Fibroblast of gingiva (primary cell): Measurements from ENCODE around the gene PHF19.
A peak's percentile ranks its signal among the peaks of the same experiment; 100 is the strongest.

ENCODE experiments used
- DNase-seq: peaks from one replicate; pipeline ENCODE4 v3.0.0-alpha.2; 2011; ENCODE audit warnings: low read depth

The PHF19 gene

GRCh38 chr9:120891884-120892747 lies 15.1 kb upstream of the PHF19 start:
- no peak for DNase-seq

DNA sequence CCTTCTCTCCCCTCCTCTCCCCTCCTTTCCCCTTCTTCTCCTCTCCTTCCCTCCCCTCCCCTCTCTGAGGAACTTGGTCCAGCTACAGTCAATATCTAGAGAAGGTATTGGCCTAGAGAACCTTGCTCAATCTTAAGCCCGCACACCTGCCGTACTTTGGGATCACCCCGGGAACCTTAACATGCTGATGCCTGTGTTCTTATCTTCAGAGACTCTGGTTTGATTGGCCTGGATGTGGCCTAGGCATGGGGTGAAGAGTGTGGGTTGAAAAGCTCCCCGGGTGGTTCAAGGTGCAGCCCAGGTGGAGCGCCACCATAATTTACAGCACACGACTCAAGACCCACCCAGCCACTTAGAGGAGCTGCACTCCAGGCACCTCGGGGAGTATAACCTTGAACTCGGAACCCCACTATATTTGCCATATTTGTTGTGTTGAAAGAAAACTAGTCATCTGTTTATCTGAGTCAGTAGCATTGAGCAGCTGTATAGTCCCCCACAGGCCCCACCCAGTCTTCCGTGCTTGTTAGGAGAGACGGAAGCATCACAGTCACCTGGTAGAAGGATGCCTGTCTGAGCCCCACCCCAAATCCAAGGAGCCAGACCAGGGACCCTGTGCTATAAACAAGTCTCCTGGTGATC lies 14.4 kb upstream of the PHF19 start:
- DNase-seq: no peak

GRCh38 chr9:120890320-120891244 lies 13.6 kb upstream of the PHF19 start:
- DNase-seq: no peak

- DNase-seq: no peak
These were observed 12.8 kb upstream of the PHF19 start for GRCh38 chr9:120889606-120890271.

- DNase-seq: no peak
These were observed 11.6 kb upstream of the PHF19 start for GRCh38 chr9:120888626-120889025.

DNA sequence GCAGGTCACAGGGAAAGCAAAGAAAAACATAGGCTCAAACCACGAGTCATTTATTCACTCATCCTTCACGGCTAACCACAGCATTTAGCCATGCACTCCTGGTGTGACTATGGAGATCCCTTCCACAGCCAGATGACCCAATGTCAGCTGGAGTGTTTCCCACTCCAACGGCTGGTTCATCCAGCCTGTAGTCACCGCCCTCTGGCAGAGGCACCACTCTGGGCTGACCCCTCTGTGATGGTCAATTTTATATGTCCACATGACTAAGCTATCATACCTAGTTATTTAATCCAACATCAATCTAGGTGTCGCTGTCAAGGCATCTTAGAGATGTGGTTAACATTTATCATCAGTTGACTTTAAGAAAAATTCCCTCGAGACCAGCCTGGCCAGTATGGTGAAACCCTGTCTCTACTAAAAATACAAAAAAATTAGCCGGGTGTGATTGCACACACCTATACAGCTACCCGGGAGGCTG lies 9.5 kb upstream of the PHF19 start:
- DNase-seq: peak; percentile 56

GRCh38 chr9:120885958-120886357 lies 9.0 kb upstream of the PHF19 start:
- no peak for DNase-seq

DNA sequence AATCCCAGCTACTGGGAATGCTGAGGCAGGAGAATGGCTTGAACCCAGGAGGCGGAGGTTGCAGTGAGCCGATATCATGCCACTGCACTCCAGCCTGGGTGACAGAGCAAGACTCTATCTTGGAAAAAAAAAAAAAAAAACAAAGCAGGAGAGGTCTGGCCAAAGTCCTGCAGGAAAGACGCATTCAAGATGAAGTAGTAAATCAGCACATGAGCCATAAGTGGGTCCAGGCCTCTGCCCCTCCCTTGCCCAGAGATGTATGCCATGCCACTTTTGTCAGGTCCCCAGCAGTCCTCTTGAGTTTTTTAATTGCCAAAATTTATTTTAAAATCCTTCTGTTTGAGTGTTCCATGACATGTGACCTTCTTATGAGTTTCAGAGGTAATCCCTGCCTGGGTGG lies 8.5 kb upstream of the PHF19 start:
- DNase-seq: no peak

GRCh38 chr9:120883608-120883996 lies 6.6 kb upstream of the PHF19 start:
- no peak for DNase-seq

- DNase-seq: no peak
These were observed 6.1 kb upstream of the PHF19 start for GRCh38 chr9:120882935-120883607.

GRCh38 chr9:120879446-120879845 lies 2.5 kb upstream of the PHF19 start:
- no peak for DNase-seq

DNA sequence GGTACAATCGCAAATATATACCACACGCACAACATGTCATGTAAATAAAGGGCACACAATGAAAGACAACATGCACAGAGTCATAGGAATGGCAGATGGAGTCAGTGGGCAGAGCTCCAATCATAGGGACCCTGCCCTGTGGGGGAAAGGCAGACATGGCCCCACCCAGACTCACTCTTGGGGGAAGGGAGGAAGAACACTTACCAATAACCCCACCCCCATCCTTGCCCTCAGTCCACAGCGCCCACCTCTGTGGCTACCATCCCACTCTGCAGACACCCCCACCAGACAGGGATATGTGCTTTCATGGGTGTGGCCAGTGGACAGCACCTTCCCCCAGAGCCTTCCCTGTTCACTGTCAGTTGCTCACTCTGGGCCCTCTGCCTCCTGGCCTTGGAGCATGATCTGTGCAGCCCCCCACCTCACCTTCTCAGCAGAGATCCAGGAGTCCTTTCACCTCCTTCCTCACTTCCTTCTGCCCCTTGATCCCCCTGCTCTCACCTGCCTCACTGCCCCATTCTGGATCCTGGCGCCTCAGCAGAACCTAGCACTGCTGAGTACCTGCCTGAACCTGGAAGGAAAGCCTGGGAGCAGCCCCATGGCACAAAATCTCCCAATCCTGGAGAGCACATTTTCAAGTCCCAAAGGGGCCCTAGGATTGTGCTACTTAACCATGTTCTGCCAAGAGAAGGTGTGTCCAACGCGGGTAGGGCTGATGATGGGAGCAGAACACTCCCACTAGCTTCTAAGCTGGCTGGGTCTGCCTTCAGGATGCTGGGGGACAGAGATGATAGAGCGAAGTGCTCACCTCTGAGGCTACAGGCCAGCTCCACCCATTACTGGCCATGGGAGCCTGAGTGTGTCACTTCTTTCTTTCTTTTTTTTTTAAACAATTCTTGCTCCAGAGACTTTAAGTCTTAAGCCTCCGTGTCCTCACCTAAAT lies 1.5 kb upstream of the PHF19 start:
- no peak for DNase-seq

GRCh38 chr9:120877276-120878034 lies 467 bp upstream of the PHF19 start:
- peak; percentile 65 for DNase-seq

- DNase-seq: peak; percentile 85
These were observed 790 bp downstream of the PHF19 start for GRCh38 chr9:120875954-120876841.

DNA sequence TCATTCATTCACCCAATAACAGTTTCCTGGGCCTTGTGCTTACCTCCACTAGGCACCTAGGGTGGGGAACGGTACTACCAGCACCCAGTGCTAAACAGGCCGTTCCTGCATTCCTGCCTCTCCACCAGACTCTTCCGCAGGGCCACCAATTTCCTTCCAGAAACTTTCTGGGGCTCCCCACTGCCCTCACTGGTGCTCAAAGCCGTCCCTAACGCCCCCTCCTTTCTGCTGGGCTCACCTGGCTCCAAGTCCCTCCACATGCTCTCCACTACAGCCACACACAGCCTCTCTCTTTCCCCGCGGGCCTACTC lies 1.4 kb downstream of the PHF19 start:
- DNase-seq: no peak

DNA sequence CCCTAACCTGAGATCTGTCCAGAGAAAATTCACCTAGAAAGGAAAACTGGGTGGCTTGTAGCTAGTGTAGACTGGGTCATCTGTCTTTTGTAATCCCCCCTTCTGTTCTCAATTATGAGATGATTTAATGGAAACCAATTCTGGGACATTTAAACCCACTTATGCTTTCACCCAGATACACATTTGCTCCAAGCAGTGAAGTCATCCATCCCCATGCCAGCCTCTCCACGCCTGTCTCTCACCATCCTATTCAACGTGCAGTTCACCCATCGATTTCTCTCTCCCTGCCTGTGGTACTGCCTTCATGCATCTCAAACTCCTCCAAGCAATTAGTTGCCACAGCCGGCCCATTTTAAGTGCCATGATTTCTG lies 1.8 kb downstream of the PHF19 start:
- DNase-seq: peak; percentile 59

DNA sequence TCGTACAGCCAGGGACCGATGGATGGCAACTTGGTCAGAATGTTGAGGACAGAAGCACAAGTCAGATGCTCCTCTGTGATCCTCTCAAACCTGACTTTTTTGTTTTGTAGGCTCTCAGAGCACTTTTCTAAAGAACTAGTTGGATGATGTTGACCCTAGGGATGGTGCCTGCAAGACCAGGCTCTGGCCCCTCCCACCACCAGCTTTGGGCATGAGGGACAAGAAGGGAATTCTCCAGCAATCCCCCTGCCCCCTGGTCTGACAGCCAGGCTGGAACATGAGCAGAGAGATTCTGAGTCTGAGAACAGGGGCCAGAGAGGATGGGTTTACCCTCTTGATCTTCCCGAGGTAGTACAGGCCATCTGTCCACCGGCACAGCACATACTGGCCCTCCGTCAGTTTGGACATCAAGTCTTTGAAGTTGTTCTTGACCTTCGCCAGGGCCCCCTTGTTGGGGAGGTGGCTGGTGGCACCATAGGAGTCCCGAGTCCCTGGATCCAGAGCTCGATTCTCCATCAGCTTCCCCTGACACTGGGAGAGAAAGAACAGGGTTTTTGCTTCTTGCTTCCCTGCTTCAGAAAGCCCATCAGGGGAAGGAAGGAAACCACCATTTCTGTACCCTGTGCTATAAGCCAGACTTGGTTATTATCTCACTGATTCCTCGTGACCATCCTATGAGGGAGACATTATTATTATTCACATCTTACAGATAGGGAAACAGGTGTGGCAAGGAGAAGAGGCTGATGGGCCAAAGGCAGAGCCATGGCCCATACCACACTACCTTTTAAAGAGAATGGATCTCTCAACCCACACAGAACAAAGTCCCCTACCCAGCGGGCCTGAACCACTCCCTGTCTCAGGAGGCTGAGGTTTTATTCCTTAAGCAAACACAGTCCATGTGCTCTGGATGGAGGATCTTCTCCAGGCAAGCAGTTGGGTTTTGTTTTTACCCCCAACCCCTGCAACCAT lies 2.5 kb downstream of the PHF19 start:
- no peak for DNase-seq
